BLaER1 (cell line): ENCODE measurements around the gene KIRREL3.
"Not testable (repeated sequence)": the region's sequence is repeated elsewhere in the genome, so short reads cannot be mapped to it uniquely, and the experiment has no call there.

Experiments
- H3K27ac ChIP-seq: shearing (Covaris generic); formaldehyde crosslinking; 2 replicates; pipeline ENCODE4 v1.8.1; 2022
- H3K27me3 ChIP-seq: shearing (Covaris generic); formaldehyde crosslinking; 2 replicates; pipeline ENCODE4 v1.8.1; 2022
- H3K36me3 ChIP-seq: shearing (Covaris generic); formaldehyde crosslinking; 2 replicates; pipeline ENCODE4 v1.8.1; 2022
- H3K4me1 ChIP-seq: shearing (Covaris generic); formaldehyde crosslinking; 2 replicates; pipeline ENCODE4 v1.8.1; 2022
- H3K4me2 ChIP-seq: shearing (Covaris generic); formaldehyde crosslinking; 2 replicates; pipeline ENCODE4 v1.8.1; 2022
- H3K4me3 ChIP-seq: shearing (Covaris generic); formaldehyde crosslinking; 2 replicates; pipeline ENCODE4 v1.8.1; 2022
- H3K9ac ChIP-seq: shearing (Covaris generic); formaldehyde crosslinking; 2 replicates; pipeline ENCODE4 v1.8.1; 2022
- H3K9me3 ChIP-seq: shearing (Covaris generic); formaldehyde crosslinking; 2 replicates; pipeline ENCODE4 v1.8.1; 2022
- H4K20me1 ChIP-seq: shearing (Covaris generic); formaldehyde crosslinking; 2 replicates; pipeline ENCODE4 v1.8.1; 2022
- Cebpa-rat ChIP-seq: shearing (Covaris generic); IDR thresholded peaks from 2 replicates; pipeline ENCODE4 v1.8.1; 2022

KIRREL3 gene

GRCh38 chr11:126963603-126964363 is 36.8 kb downstream of the KIRREL3 start:
- Histone ChIP-seq H4K20me1 (no peaks in the 10 kb centered on the region), H3K36me3 (no peaks in the 10 kb centered on the region), H3K4me1 (no peaks in the 10 kb centered on the region), H3K27ac (no peak overlapping the region), H3K4me3 (no peak overlapping the region), H3K9ac (no peak overlapping the region), H3K9me3 (no peaks in the 10 kb centered on the region), H3K27me3 (no peaks in the 10 kb centered on the region), H3K4me2 (no peak overlapping the region)
- TF ChIP-seq Cebpa-rat: no peak

GRCh38 chr11:126963115-126963514 is 37.5 kb downstream of the KIRREL3 start:
- H3K4me2 ChIP-seq: no peak overlapping the region
- H3K9me3 ChIP-seq: no peaks in the 10 kb centered on the region
- H3K9ac ChIP-seq: no peak overlapping the region
- no peaks in the 10 kb centered on the region for H4K20me1 ChIP-seq
- no peaks in the 10 kb centered on the region for H3K4me1 ChIP-seq
- H3K27ac ChIP-seq: no peak overlapping the region
- H3K4me3 ChIP-seq: no peak overlapping the region
- no peak for TF ChIP-seq Cebpa-rat
- H3K27me3 ChIP-seq: no peaks in the 10 kb centered on the region
- H3K36me3 ChIP-seq: no peaks in the 10 kb centered on the region

GRCh38 chr11:126959700-126960099 is 40.9 kb downstream of the KIRREL3 start:
- no peak overlapping the region for H3K27ac ChIP-seq
- no peaks in the 10 kb centered on the region for H3K9me3 ChIP-seq
- H3K4me3 ChIP-seq: no peak overlapping the region
- H3K27me3 ChIP-seq: no peaks in the 10 kb centered on the region
- no peak overlapping the region for H3K4me2 ChIP-seq
- no peaks in the 10 kb centered on the region for H3K4me1 ChIP-seq
- TF ChIP-seq Cebpa-rat: no peak
- no peaks in the 10 kb centered on the region for H3K36me3 ChIP-seq
- no peak overlapping the region for H3K9ac ChIP-seq
- H4K20me1 ChIP-seq: no peaks in the 10 kb centered on the region

GRCh38 chr11:126956635-126957034 is 43.9 kb downstream of the KIRREL3 start:
- no peak overlapping the region for H3K27ac ChIP-seq
- H3K9ac ChIP-seq: no peak overlapping the region
- TF ChIP-seq Cebpa-rat: no peak
- no peaks in the 10 kb centered on the region for H4K20me1 ChIP-seq
- H3K36me3 ChIP-seq: no peaks in the 10 kb centered on the region
- H3K27me3 ChIP-seq: no peaks in the 10 kb centered on the region
- no peak overlapping the region for H3K4me3 ChIP-seq
- H3K9me3 ChIP-seq: no peaks in the 10 kb centered on the region
- no peak overlapping the region for H3K4me2 ChIP-seq
- no peaks in the 10 kb centered on the region for H3K4me1 ChIP-seq

- H3K4me2 ChIP-seq, H3K27me3 ChIP-seq, H3K9me3 ChIP-seq, H3K9ac ChIP-seq, H3K4me3 ChIP-seq, H3K27ac ChIP-seq, H3K4me1 ChIP-seq, H3K36me3 ChIP-seq, H4K20me1 ChIP-seq: not testable (repeated sequence)
Observed at GRCh38 chr11:126952533-126952932, 48.0 kb downstream of the KIRREL3 start.

- Histone ChIP-seq H4K20me1 (no peaks in the 10 kb centered on the region), H3K36me3 (no peaks in the 10 kb centered on the region), H3K4me3 (no peak overlapping the region), H3K9me3 (no peaks in the 10 kb centered on the region), H3K4me2 (no peak overlapping the region), H3K9ac (no peak overlapping the region), H3K27me3 (no peaks in the 10 kb centered on the region), H3K4me1 (no peaks in the 10 kb centered on the region), H3K27ac (no peak overlapping the region)
- no peak for TF ChIP-seq Cebpa-rat
Observed at GRCh38 chr11:126951465-126951864, 49.1 kb downstream of the KIRREL3 start.

- no peak overlapping the region for H3K9ac ChIP-seq
- no peak overlapping the region for H3K4me2 ChIP-seq
- no peaks in the 10 kb centered on the region for H4K20me1 ChIP-seq
- no peaks in the 10 kb centered on the region for H3K4me1 ChIP-seq
- no peak for TF ChIP-seq Cebpa-rat
- H3K36me3 ChIP-seq: no peaks in the 10 kb centered on the region
- no peak overlapping the region for H3K4me3 ChIP-seq
- no peaks in the 10 kb centered on the region for H3K9me3 ChIP-seq
- no peaks in the 10 kb centered on the region for H3K27me3 ChIP-seq
- H3K27ac ChIP-seq: no peak overlapping the region
Observed at GRCh38 chr11:126949066-126949891, 51.3 kb downstream of the KIRREL3 start.

- H3K9me3 ChIP-seq: no peaks in the 10 kb centered on the region
- H3K9ac ChIP-seq: no peak overlapping the region
- no peaks in the 10 kb centered on the region for H3K36me3 ChIP-seq
- H3K27ac ChIP-seq: no peak overlapping the region
- no peaks in the 10 kb centered on the region for H4K20me1 ChIP-seq
- H3K4me3 ChIP-seq: no peak overlapping the region
- no peaks in the 10 kb centered on the region for H3K4me1 ChIP-seq
- H3K27me3 ChIP-seq: no peaks in the 10 kb centered on the region
- no peak for TF ChIP-seq Cebpa-rat
- no peak overlapping the region for H3K4me2 ChIP-seq
Observed at GRCh38 chr11:126948563-126948962, 52.0 kb downstream of the KIRREL3 start.

GRCh38 chr11:126945319-126945718 is 55.3 kb downstream of the KIRREL3 start:
- H3K4me2 ChIP-seq: no peak overlapping the region
- TF ChIP-seq Cebpa-rat: no peak
- no peaks in the 10 kb centered on the region for H3K4me1 ChIP-seq
- no peaks in the 10 kb centered on the region for H3K36me3 ChIP-seq
- H3K27ac ChIP-seq: no peak overlapping the region
- no peak overlapping the region for H3K9ac ChIP-seq
- no peaks in the 10 kb centered on the region for H4K20me1 ChIP-seq
- no peaks in the 10 kb centered on the region for H3K27me3 ChIP-seq
- no peaks in the 10 kb centered on the region for H3K9me3 ChIP-seq
- H3K4me3 ChIP-seq: no peak overlapping the region

- no peaks in the 10 kb centered on the region for H3K27me3 ChIP-seq
- H3K4me2 ChIP-seq: no peak overlapping the region
- no peak overlapping the region for H3K4me3 ChIP-seq
- no peaks in the 10 kb centered on the region for H3K9me3 ChIP-seq
- H3K27ac ChIP-seq: no peak overlapping the region
- no peaks in the 10 kb centered on the region for H4K20me1 ChIP-seq
- no peak for TF ChIP-seq Cebpa-rat
- H3K4me1 ChIP-seq: peaks cover 2% of the 10 kb centered on the region; the same call in 1 of the 2 replicates
- no peak overlapping the region for H3K9ac ChIP-seq
- no peaks in the 10 kb centered on the region for H3K36me3 ChIP-seq
Observed at GRCh38 chr11:126943316-126943715, 57.3 kb downstream of the KIRREL3 start.
